H7 (cell line): Measurements from ENCODE around the gene ANO2. TPM values are rescaled to one million over a fixed set of nuclear protein-coding genes. Genes with fewer than 3 reads are reported as not detected.

Experiments
- DNase-seq: peaks from one replicate; pipeline ENCODE4 v3.0.0; 2012
- H3K27me3 ChIP-seq: 2 replicates; pipeline ENCODE4 v1.6.0; 2011; ENCODE audit warnings: mild to moderate bottlenecking, low read length; ENCODE audit not compliant: control insufficient read depth, insufficient read depth
- H3K36me3 ChIP-seq: replicated peaks from 2 replicates; pipeline ENCODE4 v1.5.1; 2011; ENCODE audit warnings: low read length; ENCODE audit not compliant: control insufficient read depth, insufficient read depth
- H3K4me3 ChIP-seq: 2 replicates; pipeline ENCODE4 v1.5.1; 2011; ENCODE audit warnings: low read depth, mild to moderate bottlenecking, control low read depth, low read length, moderate library complexity; ENCODE audit not compliant: insufficient read depth
- total RNA-seq: library from RNA; depleted of rRNA; stranded (reverse); fragments of >200 nt; shearing (Covaris generic); gene quantifications from 2 replicates; pipeline ENCODE4 v1.2.3, GENCODE V29; 2014

The ANO2 gene
- total RNA-seq, 1 experiment from 2014 or later, result 0.76 TPM

GRCh38 chr12:5620896-5621295 is 324.2 kb downstream of the ANO2 start:
- Histone ChIP-seq H3K27me3 (no peaks in the 10 kb centered on the region), H3K4me3 (no peak overlapping the region), H3K36me3 (no peaks in the 10 kb centered on the region)
- no peak for DNase-seq

DNA sequence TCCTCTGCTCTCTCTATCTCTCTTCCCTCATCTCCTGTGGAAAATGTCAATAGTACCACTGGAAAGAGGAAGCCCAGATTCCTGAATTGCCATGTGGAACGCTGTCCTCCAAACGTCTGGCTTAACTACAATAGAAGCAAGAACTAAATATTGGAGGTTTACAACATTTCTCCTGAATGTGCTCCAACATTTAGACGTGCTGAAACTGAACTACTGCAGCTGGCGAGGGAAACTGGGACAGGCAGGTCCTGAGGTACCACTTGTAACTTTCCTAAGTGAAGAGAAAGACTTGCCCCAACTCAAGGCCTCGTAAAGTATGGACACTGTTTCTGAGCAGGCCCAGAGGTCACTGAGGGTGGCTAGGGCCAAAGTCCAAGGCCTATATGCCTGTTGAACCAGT is 325.4 kb downstream of the ANO2 start:
- Histone ChIP-seq H3K27me3 (no peaks in the 10 kb centered on the region), H3K4me3 (no peak overlapping the region), H3K36me3 (no peaks in the 10 kb centered on the region)
- DNase-seq, result no peak

GRCh38 chr12:5616854-5617253 is 328.2 kb downstream of the ANO2 start:
- no peak overlapping the region for H3K4me3 ChIP-seq
- no peaks in the 10 kb centered on the region for H3K27me3 ChIP-seq
- no peak for DNase-seq
- H3K36me3 ChIP-seq, result no peaks in the 10 kb centered on the region

DNA sequence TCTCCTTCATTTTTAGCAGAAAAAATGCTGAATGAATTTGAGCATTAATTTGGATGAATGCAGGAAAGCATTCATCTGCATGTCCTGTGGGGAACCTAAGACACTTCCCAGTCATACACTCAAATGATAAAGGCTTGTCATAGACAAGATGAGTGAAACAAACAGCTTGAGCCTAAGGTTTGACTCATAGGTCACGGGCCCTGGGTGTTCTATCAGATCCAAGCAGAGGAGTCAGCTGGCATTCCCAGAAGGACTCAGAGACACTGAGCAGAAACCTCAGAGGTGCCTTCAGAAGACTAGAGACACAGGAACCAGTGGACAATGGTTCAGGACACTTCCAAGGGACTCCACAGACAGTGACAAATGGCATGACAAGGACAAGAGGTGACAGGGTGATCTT is 329.3 kb downstream of the ANO2 start:
- DNase-seq, result no peak
- Histone ChIP-seq H3K36me3 (no peaks in the 10 kb centered on the region), H3K4me3 (no peak overlapping the region), H3K27me3 (no peaks in the 10 kb centered on the region)

- Histone ChIP-seq H3K36me3 (no peaks in the 10 kb centered on the region), H3K27me3 (no peaks in the 10 kb centered on the region), H3K4me3 (no peak overlapping the region)
- no peak for DNase-seq
Measured at GRCh38 chr12:5614256-5614655, 330.8 kb downstream of the ANO2 start.

GRCh38 chr12:5612556-5613410 is 332.3 kb downstream of the ANO2 start:
- no peak for DNase-seq
- H3K4me3 ChIP-seq, result no peak overlapping the region
- no peaks in the 10 kb centered on the region for H3K27me3 ChIP-seq
- H3K36me3 ChIP-seq, result no peaks in the 10 kb centered on the region

- DNase-seq, result no peak
- Histone ChIP-seq H3K36me3 (no peaks in the 10 kb centered on the region), H3K27me3 (no peaks in the 10 kb centered on the region), H3K4me3 (no peak overlapping the region)
Measured at GRCh38 chr12:5611162-5611561, 333.9 kb downstream of the ANO2 start.

- Histone ChIP-seq H3K4me3 (no peak overlapping the region), H3K36me3 (no peaks in the 10 kb centered on the region), H3K27me3 (no peaks in the 10 kb centered on the region)
- no peak for DNase-seq
Measured at GRCh38 chr12:5599378-5599777, 345.7 kb downstream of the ANO2 start.

DNA sequence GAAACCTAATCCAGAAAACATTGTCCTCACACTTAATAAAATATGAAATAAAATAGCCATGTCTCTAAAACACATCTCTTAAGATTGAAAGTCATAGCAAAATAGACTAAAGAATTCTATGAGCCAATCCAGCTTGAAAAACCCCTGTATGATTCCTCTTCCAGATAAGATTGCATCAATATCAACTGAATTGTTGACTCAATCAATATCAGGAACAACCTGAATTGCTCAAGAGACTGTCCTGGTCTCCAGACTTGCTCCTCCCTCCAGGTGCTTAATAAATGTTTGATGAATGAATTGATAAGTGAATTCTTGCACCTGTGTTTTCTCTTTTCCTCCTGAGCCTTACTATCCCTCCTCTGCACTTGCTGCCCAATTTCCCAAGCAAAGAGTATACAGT is 351.1 kb downstream of the ANO2 start:
- no peaks in the 10 kb centered on the region for H3K36me3 ChIP-seq
- H3K27me3 ChIP-seq, result no peaks in the 10 kb centered on the region
- H3K4me3 ChIP-seq, result no peak overlapping the region
- no peak for DNase-seq

DNA sequence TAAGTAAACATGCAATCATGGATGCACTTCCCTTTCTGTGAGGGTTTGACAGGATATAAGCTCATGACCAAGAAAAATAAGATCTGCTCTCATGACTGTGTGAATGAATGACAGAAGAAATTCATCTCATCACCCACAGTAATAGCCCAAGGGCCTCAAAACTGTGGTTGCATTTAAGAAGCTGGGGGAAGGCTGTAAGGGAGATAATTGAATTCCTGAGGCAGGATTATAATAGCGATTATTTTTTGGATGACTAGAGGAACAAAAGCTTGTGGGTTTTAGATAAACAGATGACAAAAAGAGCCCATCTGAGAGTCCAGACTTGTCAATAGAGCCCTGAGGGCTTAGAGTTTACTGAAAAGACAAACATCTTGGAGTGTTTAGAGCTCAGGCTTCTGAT is 352.0 kb downstream of the ANO2 start:
- no peaks in the 10 kb centered on the region for H3K27me3 ChIP-seq
- no peak for DNase-seq
- no peak overlapping the region for H3K4me3 ChIP-seq
- H3K36me3 ChIP-seq, result no peaks in the 10 kb centered on the region

- no peaks in the 10 kb centered on the region for H3K36me3 ChIP-seq
- DNase-seq, result no peak
- no peaks in the 10 kb centered on the region for H3K27me3 ChIP-seq
- H3K4me3 ChIP-seq, result no peak overlapping the region
Measured at GRCh38 chr12:5592310-5592709, 352.7 kb downstream of the ANO2 start.

GRCh38 chr12:5590316-5590715 is 354.7 kb downstream of the ANO2 start:
- no peak for DNase-seq
- Histone ChIP-seq H3K4me3 (no peak overlapping the region), H3K27me3 (no peaks in the 10 kb centered on the region), H3K36me3 (no peaks in the 10 kb centered on the region)

- Histone ChIP-seq H3K27me3 (no peaks in the 10 kb centered on the region), H3K4me3 (no peak overlapping the region), H3K36me3 (no peaks in the 10 kb centered on the region)
- no peak for DNase-seq
Measured at GRCh38 chr12:5589054-5589453, 356.0 kb downstream of the ANO2 start.

DNA sequence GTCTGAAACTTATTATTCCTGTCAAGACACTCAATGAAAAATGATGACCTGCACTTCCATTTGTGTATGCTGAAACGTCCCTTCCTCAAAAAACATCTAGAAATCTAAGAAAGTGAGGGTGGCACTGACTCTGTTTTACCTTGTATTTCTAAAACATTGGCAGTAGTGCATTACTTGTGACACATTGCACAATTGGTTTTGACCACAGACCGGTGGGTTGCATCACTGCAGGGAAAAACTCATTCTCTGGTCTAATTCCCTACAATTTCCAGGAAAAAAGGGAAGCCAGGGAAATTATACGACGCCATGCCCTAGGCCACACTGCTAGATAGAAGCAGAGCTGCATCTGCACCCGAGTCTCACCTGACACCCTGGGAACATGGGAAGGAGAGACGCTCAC is 356.5 kb downstream of the ANO2 start:
- H3K4me3 ChIP-seq, result no peak overlapping the region
- H3K27me3 ChIP-seq, result no peaks in the 10 kb centered on the region
- no peaks in the 10 kb centered on the region for H3K36me3 ChIP-seq

GRCh38 chr12:5588176-5588575 is 356.9 kb downstream of the ANO2 start:
- no peaks in the 10 kb centered on the region for H3K36me3 ChIP-seq
- H3K27me3 ChIP-seq, result no peaks in the 10 kb centered on the region
- DNase-seq, result no peak
- H3K4me3 ChIP-seq, result no peak overlapping the region

More for the DNA sequence above, 356.5 kb downstream of the ANO2 start:
- DNase-seq, result no peak

- Histone ChIP-seq H3K27me3 (no peaks in the 10 kb centered on the region), H3K36me3 (no peaks in the 10 kb centered on the region), H3K4me3 (no peak overlapping the region)
- peak; percentile 81 for DNase-seq
Measured at GRCh38 chr12:5587711-5588121, 357.3 kb downstream of the ANO2 start.
